Cardiac fibroblast (primary cell): ENCODE data around the gene SEMA4B.

Experiments used
- DNase-seq, 2 donors: peaks; one replicate each; pipeline versions ENCODE4 v3.0.0 to v3.0.0-alpha.2; 2010; ENCODE audit warnings: low read depth in 2 of 2
- H3K4me3 ChIP-seq, 2 donors: replicated peaks in 1 of 2; 1 replicate in 1 of 2; 2 replicates in 1 of 2; pipeline ENCODE4 v1.5.1; 2011; ENCODE audit warnings: low read depth in 2 of 2, low read length in 2 of 2, mild to moderate bottlenecking in 2 of 2, moderate library complexity in 1 of 2
- TF ChIP-seq, protein P1 (sequence below): IDR thresholded peaks from one replicate; pipeline ENCODE4 v1.5.1; 2011; ENCODE audit warnings: low read depth, mild to moderate bottlenecking, low read length, inconsistent platforms

SEMA4B gene

GRCh38 chr15:90205886-90206285, 4.8 kb downstream of the SEMA4B start:
- H3K4me3 ChIP-seq = no peak overlapping the region
- TF ChIP-seq, protein P1, sequence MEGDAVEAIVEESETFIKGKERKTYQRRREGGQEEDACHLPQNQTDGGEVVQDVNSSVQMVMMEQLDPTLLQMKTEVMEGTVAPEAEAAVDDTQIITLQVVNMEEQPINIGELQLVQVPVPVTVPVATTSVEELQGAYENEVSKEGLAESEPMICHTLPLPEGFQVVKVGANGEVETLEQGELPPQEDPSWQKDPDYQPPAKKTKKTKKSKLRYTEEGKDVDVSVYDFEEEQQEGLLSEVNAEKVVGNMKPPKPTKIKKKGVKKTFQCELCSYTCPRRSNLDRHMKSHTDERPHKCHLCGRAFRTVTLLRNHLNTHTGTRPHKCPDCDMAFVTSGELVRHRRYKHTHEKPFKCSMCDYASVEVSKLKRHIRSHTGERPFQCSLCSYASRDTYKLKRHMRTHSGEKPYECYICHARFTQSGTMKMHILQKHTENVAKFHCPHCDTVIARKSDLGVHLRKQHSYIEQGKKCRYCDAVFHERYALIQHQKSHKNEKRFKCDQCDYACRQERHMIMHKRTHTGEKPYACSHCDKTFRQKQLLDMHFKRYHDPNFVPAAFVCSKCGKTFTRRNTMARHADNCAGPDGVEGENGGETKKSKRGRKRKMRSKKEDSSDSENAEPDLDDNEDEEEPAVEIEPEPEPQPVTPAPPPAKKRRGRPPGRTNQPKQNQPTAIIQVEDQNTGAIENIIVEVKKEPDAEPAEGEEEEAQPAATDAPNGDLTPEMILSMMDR = no peak
- peak in 1 of 2 donors; percentile 28 for DNase-seq

GRCh38 chr15:90207252-90207651, 6.1 kb downstream of the SEMA4B start:
- no peak overlapping the region for H3K4me3 ChIP-seq
- TF ChIP-seq, protein P1 = no peak
- no peak for DNase-seq

DNA sequence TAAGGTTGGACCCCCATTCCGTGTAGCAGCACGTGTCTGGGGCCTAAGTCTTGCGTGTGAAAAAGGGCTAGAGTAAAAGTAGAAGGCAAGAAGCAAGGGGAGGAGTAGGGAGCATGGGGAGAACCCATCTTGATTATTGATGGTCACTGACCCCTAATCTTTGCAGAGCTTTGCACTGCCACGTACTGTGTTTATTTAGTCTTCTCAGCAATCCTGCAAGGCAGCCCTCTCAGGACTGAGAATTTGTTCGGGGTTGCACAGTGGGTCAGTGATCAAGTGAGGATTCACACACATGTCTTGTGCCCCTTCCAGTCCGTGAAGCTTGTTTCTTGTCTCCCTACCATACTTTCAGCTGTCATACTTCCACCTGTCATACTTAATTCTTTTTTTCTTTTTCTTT, 7.2 kb downstream of the SEMA4B start:
- TF ChIP-seq, protein P1 = no peak
- no peak for DNase-seq

GRCh38 chr15:90209591-90209990, 8.5 kb downstream of the SEMA4B start:
- H3K4me3 ChIP-seq = no peak overlapping the region
- TF ChIP-seq, protein P1 = no peak
- DNase-seq = peak in 1 of 2 donors; percentile 39

More for the DNA sequence above, 7.2 kb downstream of the SEMA4B start:
- H3K4me3 ChIP-seq = no peak overlapping the region

GRCh38 chr15:90210593-90210992, 9.5 kb downstream of the SEMA4B start:
- TF ChIP-seq, protein P1 = no peak

GRCh38 chr15:90211009-90211408, 9.9 kb downstream of the SEMA4B start:
- DNase-seq = no peak
- H3K4me3 ChIP-seq = no peak overlapping the region
- TF ChIP-seq, protein P1 = no peak

More at GRCh38 chr15:90210593-90210992, 9.5 kb downstream of the SEMA4B start:
- no peak for DNase-seq
- H3K4me3 ChIP-seq = no peak overlapping the region

- no peak overlapping the region for H3K4me3 ChIP-seq
- DNase-seq = peak; percentile 36 to 65
- TF ChIP-seq, protein P1 = no peak
Observed at GRCh38 chr15:90211440-90212143, 10.5 kb downstream of the SEMA4B start.
